ENCODE measurements around the gene ADARB2.

The ADARB2 gene

DNA sequence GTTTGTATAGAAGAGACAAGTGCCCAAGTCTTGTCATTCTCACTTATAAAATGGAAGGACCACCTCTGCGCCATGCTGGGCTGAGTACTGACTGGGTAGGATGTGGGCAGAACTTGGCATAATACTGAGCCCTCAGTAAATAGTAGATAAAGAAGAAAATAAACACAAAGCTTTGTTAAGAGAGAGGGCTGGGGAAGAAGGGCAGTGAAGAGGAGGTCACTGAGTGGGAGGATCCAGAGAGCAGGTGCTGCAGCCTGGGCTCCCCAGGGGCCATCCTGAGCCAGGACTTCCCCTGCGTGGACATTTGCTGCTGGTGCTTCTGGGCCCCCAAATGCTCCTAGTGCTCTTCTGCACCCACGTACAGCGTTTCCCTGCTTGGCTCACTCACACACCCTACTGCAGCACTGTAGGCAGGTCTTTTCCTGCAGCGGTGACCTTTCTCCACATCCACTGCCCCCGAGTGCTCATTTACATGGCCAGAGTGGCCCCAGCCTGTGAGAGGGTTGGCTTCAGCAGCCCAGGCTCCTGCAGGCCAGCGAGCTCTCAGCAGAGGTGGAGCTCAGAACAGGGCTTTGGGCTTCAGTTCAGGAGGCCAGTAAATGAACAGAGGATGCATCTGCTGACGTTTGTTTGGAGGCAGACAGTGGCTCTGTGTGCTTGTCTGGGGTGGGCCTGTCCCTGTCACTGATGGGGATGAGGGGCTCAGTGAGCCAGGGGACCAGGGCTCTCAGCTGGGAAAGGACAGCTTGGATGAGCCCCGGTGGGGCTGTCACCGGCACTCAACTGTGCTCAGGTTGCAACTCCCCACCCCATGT lies 164.6 kb downstream of the ADARB2 start:
- Histone ChIP-seq H3K9me3 (ENCODE audit: severe bottlenecking) (no peaks in the 10 kb centered on the region), H3K4me3 (ENCODE audit: severe bottlenecking) (no peak overlapping the region), H3K27ac (ENCODE audit: poor library complexity, severe bottlenecking) (no peak overlapping the region), H3K27me3 (ENCODE audit: insufficient read depth, poor library complexity, severe bottlenecking) (no peaks in the 10 kb centered on the region), H3K4me1 (ENCODE audit: insufficient read depth, poor library complexity, severe bottlenecking) (no peaks in the 10 kb centered on the region), H3K36me3 (ENCODE audit: low read depth) (no peaks in the 10 kb centered on the region)
- TF ChIP-seq, protein P1, sequence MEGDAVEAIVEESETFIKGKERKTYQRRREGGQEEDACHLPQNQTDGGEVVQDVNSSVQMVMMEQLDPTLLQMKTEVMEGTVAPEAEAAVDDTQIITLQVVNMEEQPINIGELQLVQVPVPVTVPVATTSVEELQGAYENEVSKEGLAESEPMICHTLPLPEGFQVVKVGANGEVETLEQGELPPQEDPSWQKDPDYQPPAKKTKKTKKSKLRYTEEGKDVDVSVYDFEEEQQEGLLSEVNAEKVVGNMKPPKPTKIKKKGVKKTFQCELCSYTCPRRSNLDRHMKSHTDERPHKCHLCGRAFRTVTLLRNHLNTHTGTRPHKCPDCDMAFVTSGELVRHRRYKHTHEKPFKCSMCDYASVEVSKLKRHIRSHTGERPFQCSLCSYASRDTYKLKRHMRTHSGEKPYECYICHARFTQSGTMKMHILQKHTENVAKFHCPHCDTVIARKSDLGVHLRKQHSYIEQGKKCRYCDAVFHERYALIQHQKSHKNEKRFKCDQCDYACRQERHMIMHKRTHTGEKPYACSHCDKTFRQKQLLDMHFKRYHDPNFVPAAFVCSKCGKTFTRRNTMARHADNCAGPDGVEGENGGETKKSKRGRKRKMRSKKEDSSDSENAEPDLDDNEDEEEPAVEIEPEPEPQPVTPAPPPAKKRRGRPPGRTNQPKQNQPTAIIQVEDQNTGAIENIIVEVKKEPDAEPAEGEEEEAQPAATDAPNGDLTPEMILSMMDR (IDR thresholded peaks at IDR 0.05; ENCODE audit: poor library complexity, severe bottlenecking), result no peak
- DNase-seq (ENCODE audit: low spot score) (peak; percentile 21), ATAC-seq (ENCODE audit: low read depth) (no peak)

DNA sequence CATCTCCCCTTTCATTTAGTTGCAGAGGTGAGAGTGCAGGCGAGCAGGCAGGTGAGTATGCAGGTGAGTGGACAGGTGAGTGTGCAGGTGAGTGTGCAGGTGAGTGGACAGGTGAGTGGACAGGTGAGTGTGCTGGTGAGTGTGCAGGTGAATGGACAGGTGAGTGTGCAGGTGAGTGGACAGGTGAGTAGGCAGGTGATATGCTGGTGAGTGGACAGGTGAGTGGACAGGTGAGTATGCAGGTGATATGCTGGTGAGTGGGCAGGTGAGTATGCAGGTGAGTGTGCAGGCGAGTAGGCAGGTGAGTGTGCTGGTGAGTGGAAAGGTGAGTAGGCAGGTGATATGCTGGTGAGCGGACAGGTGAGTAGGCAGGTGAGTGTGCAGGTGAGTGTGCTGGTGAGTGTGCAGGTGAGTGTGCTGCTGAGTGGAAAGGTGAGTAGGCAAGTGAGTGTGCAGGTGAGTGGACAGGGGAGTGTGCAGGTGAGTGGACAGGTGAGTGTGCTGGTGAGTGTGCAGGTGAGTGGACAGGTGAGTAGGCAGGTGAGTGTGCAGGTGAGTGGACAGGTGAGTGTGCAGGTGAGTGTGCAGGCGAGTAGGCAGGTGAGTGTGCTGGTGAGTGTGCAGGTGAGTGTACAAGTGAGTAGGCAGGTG lies 165.6 kb downstream of the ADARB2 start:
- Histone ChIP-seq H3K9me3 (ENCODE audit: severe bottlenecking) (no peaks in the 10 kb centered on the region), H3K4me1 (ENCODE audit: insufficient read depth, poor library complexity, severe bottlenecking) (no peaks in the 10 kb centered on the region), H3K36me3 (ENCODE audit: low read depth) (no peaks in the 10 kb centered on the region), H3K27me3 (ENCODE audit: insufficient read depth, poor library complexity, severe bottlenecking) (no peaks in the 10 kb centered on the region), H3K4me3 (ENCODE audit: severe bottlenecking) (no peak overlapping the region), H3K27ac (ENCODE audit: poor library complexity, severe bottlenecking) (no peak overlapping the region)
- TF ChIP-seq, protein P1 (IDR thresholded peaks at IDR 0.05; ENCODE audit: poor library complexity, severe bottlenecking), result no peak
- DNase-seq (ENCODE audit: low spot score) (no peak), ATAC-seq (ENCODE audit: low read depth) (no peak)

DNA sequence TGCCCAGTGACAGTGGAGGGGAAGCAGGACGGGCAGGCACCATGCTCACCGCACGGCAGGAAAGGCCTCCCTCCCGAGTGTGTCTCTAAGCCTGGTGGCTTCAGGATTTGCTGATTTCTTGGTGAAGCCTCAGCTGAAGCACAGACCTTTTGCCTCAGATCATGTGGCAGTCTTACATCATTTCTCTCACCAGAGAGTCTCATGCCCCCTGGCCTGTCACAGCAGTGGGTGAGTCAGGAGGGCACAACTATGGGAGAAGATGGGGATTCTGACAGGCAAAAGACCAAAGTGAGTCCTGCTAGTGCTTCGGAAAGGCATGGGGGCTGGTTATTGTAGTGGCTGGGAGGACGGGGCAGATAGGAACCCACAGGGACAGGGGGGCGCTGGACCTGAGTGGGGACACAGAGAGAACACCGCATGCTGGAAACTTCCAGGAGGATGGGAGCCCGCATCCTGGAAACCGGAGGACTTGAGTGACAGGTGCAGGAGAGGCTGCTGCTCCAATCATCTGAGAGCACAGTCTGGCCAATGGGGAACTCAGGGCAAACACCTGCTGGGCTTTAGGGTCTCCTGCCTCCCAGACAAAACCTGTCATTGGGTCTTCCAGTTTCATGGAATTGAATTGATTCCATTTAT lies 166.8 kb downstream of the ADARB2 start:
- Histone ChIP-seq H3K36me3 (ENCODE audit: low read depth) (no peaks in the 10 kb centered on the region), H3K27me3 (ENCODE audit: insufficient read depth, poor library complexity, severe bottlenecking) (no peaks in the 10 kb centered on the region), H3K9me3 (ENCODE audit: severe bottlenecking) (no peaks in the 10 kb centered on the region), H3K4me1 (ENCODE audit: insufficient read depth, poor library complexity, severe bottlenecking) (no peaks in the 10 kb centered on the region), H3K27ac (ENCODE audit: poor library complexity, severe bottlenecking) (no peak overlapping the region), H3K4me3 (ENCODE audit: severe bottlenecking) (no peak overlapping the region)
- ATAC-seq (ENCODE audit: low read depth), result no peak
- TF ChIP-seq, protein P1 (IDR thresholded peaks at IDR 0.05; ENCODE audit: poor library complexity, severe bottlenecking), result no peak
- DNase-seq (ENCODE audit: low spot score), result peak; percentile 14

DNA sequence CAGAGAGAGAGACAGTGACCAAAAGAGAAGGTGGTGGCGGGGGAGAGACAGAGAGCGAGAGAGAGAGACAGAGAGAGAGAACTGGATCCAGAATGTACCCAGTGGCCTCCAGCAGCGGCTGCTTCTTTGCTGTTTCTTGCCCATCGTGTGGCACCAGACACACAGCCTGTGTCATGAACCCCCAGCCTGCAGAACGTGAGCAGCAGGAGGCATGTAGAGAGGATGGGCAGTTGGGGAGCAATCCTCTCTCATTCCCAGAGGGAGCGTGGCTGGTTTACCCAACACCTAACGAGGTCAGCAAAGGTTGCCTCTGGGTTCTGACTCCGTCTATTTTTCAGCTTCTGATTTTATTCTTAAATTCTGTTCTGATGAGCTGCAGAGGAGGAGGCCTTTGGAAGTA lies 168.1 kb downstream of the ADARB2 start:
- TF ChIP-seq, protein P1 (IDR thresholded peaks at IDR 0.05; ENCODE audit: poor library complexity, severe bottlenecking), result no peak
- ATAC-seq (ENCODE audit: low read depth), result no peak
- no peak overlapping the region for H3K4me3 ChIP-seq (ENCODE audit: severe bottlenecking)
- H3K36me3 ChIP-seq (ENCODE audit: low read depth), result no peaks in the 10 kb centered on the region
- H3K27ac ChIP-seq (ENCODE audit: poor library complexity, severe bottlenecking), result no peak overlapping the region
- no peaks in the 10 kb centered on the region for H3K9me3 ChIP-seq (ENCODE audit: severe bottlenecking)
- no peaks in the 10 kb centered on the region for H3K27me3 ChIP-seq (ENCODE audit: insufficient read depth, poor library complexity, severe bottlenecking)
- DNase-seq (ENCODE audit: low spot score), result no peak
- no peaks in the 10 kb centered on the region for H3K4me1 ChIP-seq (ENCODE audit: insufficient read depth, poor library complexity, severe bottlenecking)

Data from RWPE2 (cell line).